HG03342 (cell line): ENCODE results near the gene RLBP1.
A peak's percentile ranks its signal among the peaks of the same experiment; 100 is the strongest.
"Not testable (repeated sequence)": the region's sequence is repeated elsewhere in the genome, so short reads cannot be mapped to it uniquely, and the experiment has no call there.

ENCODE experiments used
- ATAC-seq: cut with Tn5 transposase; IDR thresholded peaks from one replicate; pipeline ENCODE4 v1.9.1; 2021; ENCODE audit warnings: mild to moderate bottlenecking, moderate library complexity; ENCODE audit not compliant: unreplicated experiment

RLBP1 gene

DNA sequence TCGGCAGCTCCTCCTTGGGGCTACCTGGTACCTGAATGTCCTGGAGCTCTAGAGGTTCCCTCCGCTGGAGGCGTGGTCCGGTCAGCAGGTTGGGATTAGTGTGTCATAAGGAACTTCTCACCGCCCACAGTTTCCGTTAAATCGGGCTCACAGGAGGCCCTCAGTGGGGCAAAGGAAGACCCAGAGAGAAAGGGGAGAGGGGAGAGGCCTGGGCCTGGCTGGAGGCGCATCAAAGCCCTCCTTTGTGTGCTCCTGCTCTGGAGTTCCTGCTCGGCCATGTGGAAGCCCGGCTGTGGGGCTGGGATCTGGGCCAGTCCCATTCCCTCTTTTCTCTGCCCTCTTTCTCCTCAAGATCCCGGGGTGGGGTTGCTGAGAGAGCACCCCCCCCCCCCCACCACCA, at the start of gene RLBP1:
RLBP1 (minus strand) TSS at position 37 of the 400 bp plus-strand sequence. CDS start 2,604 bp downstream, outside the sequence.
- no peak for ATAC-seq

DNA sequence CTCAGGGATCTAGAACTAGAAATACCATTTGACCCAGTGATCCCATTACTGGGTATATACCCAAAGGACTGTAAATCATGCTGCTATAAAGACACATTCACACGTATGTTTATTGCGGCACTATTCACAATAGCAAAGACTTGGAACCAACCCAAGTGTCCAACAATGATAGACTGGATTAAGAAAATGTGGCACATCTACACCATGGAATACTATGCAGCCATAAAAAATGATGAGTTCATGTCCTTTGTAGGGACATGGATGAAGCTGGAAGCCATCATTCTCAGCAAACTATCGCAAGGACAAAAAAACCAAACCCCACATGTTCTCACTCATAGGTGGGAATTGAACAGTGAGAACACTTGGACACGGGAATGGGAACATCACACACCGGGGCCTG, 28.8 kb upstream of the RLBP1 start:
- not testable (repeated sequence) for ATAC-seq

- ATAC-seq, result no peak
Observed at GRCh38 chr15:89248584-89248983, 27.2 kb upstream of the RLBP1 start.

DNA sequence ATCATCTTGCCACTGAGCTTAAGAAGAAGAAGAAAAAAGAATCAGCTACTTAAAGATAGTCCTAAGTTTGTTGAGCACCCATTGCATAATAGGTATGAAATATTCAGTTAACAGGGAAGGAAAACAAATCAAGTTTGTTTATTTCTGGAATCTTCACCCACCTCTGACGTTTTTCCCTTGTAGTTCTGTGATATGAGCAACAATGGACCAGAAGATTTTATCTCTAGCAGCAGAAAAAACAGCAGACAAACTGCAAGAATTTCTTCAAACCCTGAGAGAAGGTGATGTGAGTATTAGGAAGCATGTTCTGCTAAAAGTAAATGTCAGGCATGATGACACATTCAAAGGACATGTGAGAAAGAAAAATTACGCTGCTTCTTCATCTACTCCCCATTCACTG, 26.1 kb upstream of the RLBP1 start:
- ATAC-seq, result no peak

- peak; percentile 32 for ATAC-seq
Observed at GRCh38 chr15:89244574-89244903, 23.2 kb upstream of the RLBP1 start.

DNA sequence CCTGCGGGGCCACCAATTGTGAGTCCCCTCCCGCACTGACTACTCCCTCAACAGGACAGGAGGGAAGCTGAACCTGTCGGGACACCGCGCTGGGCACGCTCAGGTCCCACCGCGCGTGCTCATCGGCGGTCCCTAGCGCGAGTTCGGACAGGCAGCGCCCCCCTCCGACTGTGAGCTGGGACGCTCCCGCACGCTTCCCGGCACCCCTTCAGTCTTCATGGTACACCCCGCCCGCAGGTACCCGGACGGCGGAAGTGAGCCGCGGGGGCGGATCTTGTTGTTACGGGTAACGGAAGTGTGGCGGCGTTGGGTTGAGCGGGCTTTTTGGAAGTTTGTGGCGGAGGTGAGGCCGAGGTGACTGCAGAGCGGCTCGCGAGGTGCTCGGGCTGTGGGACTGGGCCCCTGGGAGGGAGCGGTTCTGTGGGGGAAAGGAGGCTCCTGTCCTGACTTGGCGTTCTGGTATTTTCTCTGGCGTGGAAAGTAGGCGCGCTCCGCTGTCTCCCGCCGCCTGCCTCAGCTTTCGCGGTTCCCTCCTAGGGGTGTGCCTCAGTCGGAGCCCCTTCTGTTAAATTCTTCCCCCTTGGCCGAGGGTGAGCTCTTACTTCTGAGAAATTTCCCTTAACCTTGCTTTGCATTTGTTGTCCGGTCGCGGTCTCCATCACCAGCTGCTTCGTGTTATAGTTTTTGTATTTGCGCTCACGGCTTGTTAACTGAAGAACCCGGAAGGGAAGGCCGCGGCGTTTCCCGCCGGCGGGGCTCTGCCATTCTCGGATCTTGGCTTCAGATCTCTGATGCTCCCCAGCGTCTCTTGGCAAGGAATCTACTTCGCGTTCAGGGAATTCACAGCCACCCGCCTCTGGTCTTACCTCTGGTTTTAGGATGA, 22.6 kb upstream of the RLBP1 start, which contains the start of gene FANCI:
FANCI (plus strand) TSS at position 289 of the 883 bp plus-strand sequence. CDS start 3,669 bp downstream, outside the sequence.
- ATAC-seq, result peak; percentile 91

DNA sequence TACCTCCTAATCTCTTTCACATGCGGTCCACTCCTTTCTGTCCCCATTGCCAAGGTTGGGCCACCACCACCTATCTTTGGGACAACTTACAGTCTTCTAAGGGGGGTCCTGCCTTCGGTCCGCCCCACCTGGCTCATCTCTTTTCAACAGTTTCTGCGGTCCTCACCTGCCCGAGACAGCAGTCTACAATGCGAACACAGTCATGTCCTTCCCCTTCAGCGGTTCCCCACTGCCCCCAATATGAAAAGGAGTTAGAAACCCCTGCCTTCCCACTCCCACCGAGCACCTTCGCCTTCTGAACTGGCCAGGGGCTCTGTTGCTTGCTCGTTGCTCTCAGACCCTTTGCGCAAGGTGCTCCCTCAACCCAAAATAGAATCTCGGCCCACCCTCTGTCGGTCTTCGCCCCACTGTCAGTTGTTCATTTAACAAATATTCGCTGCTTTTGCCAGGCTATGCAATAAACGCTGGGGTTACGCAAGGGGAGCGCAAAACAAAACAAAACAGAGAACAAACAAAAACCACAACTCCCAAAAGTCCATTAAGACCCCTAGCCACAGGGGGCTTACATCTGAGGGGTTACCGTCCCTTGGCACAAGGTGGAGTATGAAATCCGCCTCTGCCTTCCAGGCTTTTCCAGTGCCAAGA, 21.8 kb upstream of the RLBP1 start:
- no peak for ATAC-seq

DNA sequence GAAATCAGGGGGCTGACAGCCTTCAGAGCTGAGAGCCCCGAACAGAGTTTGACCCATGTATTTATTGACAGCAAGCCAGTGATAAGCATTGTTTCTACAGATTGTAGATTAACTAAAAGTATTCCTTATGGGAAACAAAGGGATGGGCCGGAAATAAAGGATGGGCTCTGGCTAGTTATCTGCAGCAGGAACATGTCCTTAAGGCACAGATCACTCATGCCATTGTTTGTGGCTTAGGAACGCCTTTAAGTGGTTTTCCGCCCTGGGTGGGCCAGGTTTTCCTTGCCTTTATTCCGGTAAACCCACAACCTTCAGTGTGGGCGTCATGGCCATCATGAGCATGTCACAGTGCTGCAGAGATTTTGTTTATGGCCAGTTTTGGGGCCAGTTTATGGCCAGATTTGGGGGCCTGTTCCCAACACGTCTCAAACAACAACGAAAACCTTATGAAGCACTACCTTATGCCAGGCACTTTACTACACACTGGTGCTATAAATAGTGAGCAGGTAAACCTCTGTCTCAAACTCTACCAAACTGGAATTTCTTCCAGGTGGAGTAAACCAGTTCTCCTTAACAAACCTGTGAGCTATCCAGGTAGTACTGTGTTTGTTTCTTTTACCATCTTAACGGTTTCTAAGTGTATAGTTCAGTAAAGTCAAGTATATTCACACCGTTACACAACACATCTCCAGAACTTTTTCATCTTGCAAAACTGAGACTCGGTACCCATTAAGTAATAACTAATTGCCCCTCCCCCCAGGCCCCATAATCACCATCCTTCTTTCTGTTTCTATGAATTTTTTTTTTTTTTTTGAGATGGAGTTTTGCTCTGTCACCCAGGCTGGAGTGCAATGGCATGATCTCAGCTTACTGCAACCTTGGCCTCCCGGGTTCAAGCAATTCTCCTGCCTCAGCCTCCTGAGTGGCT, 18.8 kb upstream of the RLBP1 start:
- ATAC-seq, result not testable (repeated sequence)

GRCh38 chr15:89231832-89232231, 10.5 kb upstream of the RLBP1 start:
- no peak for ATAC-seq

- no peak for ATAC-seq
Observed at GRCh38 chr15:89230277-89230676, 8.9 kb upstream of the RLBP1 start.

- no peak for ATAC-seq
Observed at GRCh38 chr15:89227425-89227824, 6.0 kb upstream of the RLBP1 start.

DNA sequence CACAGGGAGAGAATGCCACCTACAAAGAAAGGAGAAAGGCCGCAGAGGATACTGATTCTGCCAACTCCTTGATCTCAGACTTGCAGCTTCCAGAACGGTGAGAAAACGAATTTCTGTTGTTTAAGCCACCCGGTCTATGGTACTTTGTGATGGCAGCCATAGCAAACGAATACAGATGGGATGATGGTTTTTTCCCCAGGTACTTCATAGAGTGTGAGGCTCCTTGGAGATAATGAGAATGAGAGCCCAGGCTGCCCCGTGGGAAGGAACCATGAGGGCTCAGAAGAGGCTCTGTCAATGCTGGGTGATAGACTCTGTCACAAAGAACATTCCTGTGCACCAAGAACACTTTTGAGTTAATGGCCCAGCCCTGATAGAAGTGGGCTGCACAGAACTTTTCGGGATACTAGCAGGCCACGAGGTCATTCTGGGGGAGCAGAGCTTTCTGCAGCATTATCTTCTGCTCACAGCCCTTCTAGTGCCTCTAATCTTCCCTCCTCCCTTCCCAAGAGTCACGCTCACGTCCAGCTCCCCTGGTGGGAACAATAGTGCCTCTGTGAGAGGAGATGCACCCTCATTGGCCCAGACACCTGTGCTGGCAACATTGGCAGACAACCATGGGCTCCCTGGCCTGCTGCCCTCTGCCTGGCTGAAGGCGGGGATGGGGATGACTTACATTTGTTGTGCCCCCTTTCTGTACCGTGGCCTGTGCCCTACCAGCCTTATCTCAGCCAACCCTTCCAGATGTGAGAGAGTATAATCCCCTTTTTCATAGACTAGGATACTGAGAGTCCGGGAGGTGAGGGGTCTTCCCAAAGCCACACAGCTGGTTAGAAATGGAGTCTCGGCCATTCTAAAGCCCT, 5.2 kb upstream of the RLBP1 start:
- no peak for ATAC-seq

DNA sequence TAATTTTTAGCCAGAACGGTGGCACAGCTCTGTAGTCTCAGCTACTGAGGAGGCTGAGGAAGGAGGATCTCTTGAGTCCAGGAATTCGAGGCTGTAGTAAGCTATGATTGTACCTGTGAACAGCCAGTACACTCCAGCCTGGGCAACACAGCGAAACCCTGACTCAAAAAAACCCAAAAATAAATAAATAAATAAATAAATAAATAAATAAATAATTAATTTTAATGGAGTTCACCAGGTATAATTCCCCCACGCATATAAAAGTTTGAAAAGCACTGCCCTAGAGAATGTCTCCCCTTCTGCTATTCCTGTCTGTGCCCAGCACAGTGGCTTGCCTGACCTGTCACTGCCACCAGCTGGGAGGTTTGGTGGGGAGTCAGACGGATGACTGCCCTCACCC, 4.2 kb upstream of the RLBP1 start:
- no peak for ATAC-seq

- no peak for ATAC-seq
Observed at GRCh38 chr15:89218531-89218930, 2.8 kb downstream of the RLBP1 start.

- no peak for ATAC-seq
Observed at GRCh38 chr15:89217686-89218376, 3.5 kb downstream of the RLBP1 start.

- no peak for ATAC-seq
Observed at GRCh38 chr15:89217031-89217430, 4.3 kb downstream of the RLBP1 start.

- no peak for ATAC-seq
Observed at GRCh38 chr15:89215627-89216026, 5.8 kb downstream of the RLBP1 start.

- ATAC-seq, result no peak
Observed at GRCh38 chr15:89211678-89212170, 9.7 kb downstream of the RLBP1 start.

DNA sequence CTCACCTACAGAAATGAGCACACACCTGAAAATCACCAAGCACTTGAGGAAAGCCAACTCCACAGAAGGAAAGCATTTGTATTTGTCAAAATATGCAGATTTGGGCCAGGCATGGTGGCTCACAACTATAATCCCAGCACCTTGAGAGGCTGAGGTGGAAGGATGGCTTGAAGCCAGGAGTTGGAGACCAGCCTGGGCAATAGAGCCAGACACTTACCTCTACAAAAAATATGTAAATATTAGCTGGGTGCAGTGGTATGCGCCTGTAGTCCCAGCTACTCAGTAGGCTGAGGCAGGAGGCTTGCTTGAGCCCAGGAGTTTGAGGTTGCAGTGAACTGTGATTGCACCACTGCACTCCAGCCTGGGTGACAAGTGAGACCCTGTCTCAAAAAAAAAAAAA, 12.3 kb downstream of the RLBP1 start:
- ATAC-seq, result no peak
